RWPE2 (cell line): ENCODE results near the gene SPPL3.

ENCODE experiments used
- ATAC-seq: fragments of 200-7000 bp; cut with Tn5 transposase; 3 replicates; pipeline ENCODE4 v1.9.1; 2021; ENCODE audit warnings: low read depth
- DNase-seq: peaks from one replicate; pipeline ENCODE4 v3.0.0-alpha.2; 2020; ENCODE audit warnings: low spot score
- H3K27ac ChIP-seq: fragments of 450-650 bp; 2 replicates; pipeline ENCODE4 v1.5.1; 2017; ENCODE audit warnings: mild to moderate bottlenecking; ENCODE audit not compliant: poor library complexity, severe bottlenecking
- H3K27me3 ChIP-seq: fragments of 250-450 bp; sonication (Bioruptor Pico); 2 replicates; pipeline ENCODE4 v1.5.1; 2021; ENCODE audit warnings: mild to moderate bottlenecking, moderate library complexity; ENCODE audit not compliant: insufficient read depth, poor library complexity, severe bottlenecking
- H3K36me3 ChIP-seq: fragments of 250-450 bp; sonication (Bioruptor Pico); 2 replicates; pipeline ENCODE4 v1.5.1; 2020; ENCODE audit warnings: low read depth, mild to moderate bottlenecking, moderate library complexity
- H3K4me1 ChIP-seq: fragments of 250-450 bp; sonication (Bioruptor Pico); 2 replicates; pipeline ENCODE4 v1.5.1; 2021; ENCODE audit warnings: mild to moderate bottlenecking, moderate library complexity; ENCODE audit not compliant: insufficient read depth, poor library complexity, severe bottlenecking
- H3K4me3 ChIP-seq: fragments of 250-450 bp; sonication (Bioruptor Pico); 2 replicates; pipeline ENCODE4 v1.5.1; 2021; ENCODE audit warnings: mild to moderate bottlenecking, moderate library complexity; ENCODE audit not compliant: severe bottlenecking
- H3K9me3 ChIP-seq: fragments of 250-450 bp; sonication (Bioruptor Pico); 2 replicates; pipeline ENCODE4 v1.5.1; 2021; ENCODE audit warnings: mild to moderate bottlenecking, moderate library complexity; ENCODE audit not compliant: severe bottlenecking
- CTCF ChIP-seq: fragments of 450-650 bp; IDR thresholded peaks from one replicate; pipeline ENCODE4 v1.5.1; 2017; ENCODE audit warnings: mild to moderate bottlenecking, moderate library complexity; ENCODE audit not compliant: poor library complexity, severe bottlenecking

Gene SPPL3

DNA sequence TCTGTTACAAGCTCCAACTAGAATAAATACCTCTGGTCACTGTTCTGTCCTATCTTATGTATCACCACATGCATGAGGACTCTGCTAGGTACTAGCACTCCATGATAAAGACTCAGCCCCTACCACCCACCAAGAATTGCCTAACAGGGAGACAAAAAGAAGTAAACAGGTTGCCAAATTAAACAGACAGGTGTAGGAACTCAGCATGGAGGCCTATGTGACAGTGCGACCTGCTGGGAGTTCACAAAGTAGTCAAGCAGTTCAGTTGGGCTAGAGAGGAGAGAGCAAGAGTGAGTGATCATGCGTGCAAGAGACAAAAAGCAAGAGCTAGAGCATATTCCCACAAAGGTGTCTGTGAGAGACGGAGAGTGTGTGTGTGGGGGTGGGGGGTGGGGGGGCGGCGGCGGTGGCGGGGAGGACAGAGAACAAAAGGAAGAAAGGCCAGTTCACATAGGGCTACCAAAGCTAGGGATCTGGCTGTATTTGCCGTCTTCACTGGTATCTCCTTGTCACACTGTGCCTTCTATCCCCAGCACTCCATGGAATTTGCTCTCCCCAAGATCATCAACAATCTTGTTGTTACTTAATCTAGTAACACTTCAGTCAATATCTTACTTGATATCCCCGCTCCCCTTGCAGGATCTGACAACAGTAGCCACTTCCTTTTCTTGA is 81.2 kb downstream of the SPPL3 start:
- H3K27me3 ChIP-seq: no peaks in the 10 kb centered on the region
- no peak for TF ChIP-seq CTCF
- no peak overlapping the region for H3K4me3 ChIP-seq
- H3K27ac ChIP-seq: no peak overlapping the region
- no peaks in the 10 kb centered on the region for H3K4me1 ChIP-seq
- H3K9me3 ChIP-seq: no peaks in the 10 kb centered on the region
- no peak for ATAC-seq
- no peak for DNase-seq
- H3K36me3 ChIP-seq: no peaks in the 10 kb centered on the region; the same call in 1 of the 2 replicates

DNA sequence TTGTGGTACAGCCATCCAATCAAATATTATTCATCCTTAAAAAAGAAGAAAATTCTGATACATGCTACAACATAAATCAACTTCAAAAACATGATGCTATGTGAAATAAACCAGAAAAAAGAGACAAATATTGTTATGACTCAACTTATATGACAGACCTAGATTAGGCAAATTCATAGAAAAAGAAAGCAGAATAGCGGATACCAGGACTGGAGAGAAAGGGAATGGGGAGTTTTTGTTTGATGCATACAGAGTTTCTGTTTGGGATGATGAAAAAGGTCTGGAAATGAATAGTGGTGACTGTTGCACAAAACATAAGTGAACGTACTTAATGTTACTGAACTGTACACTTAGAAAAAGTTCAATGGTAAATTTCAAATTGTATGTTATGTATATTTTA is 82.3 kb downstream of the SPPL3 start:
- Histone ChIP-seq H3K27ac (no peak overlapping the region), H3K36me3 (no peaks in the 10 kb centered on the region; the same call in 1 of the 2 replicates), H3K9me3 (no peaks in the 10 kb centered on the region), H3K4me1 (no peaks in the 10 kb centered on the region), H3K27me3 (no peaks in the 10 kb centered on the region), H3K4me3 (no peak overlapping the region)
- no peak for ATAC-seq
- DNase-seq: no peak
- no peak for TF ChIP-seq CTCF

DNA sequence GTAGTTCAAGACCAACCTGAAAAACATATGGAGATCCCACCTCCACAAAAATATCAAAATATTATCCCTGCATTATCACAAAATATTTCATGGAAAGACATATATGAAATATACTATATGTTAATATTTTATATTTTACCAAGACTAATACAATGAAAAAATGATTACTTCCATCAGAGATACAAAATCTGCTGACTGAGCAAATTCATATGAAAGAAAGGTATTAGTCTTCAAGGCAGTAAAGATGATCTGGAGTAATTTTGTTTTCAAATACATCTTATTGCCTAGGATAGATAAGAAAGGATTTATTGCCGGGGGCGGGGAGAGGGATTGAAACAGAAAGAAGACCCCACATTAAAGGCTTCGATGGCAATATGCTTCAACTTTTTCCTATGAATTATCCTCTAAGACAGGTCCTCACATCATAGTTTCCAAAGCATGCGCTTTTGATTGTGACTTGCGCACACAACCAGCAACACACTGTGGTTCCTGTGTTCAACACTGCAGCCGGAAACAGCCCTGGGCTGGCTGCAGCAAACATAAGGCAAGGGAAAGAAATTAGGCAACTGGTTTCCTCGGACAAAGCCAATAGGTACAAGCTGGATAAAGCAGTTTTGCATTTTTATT is 83.2 kb downstream of the SPPL3 start:
- TF ChIP-seq CTCF: no peak
- Histone ChIP-seq H3K27ac (no peak overlapping the region), H3K4me3 (no peak overlapping the region), H3K36me3 (no peaks in the 10 kb centered on the region; the same call in 1 of the 2 replicates), H3K27me3 (no peaks in the 10 kb centered on the region), H3K9me3 (no peaks in the 10 kb centered on the region), H3K4me1 (no peaks in the 10 kb centered on the region)
- DNase-seq (no peak), ATAC-seq (no peak)

DNA sequence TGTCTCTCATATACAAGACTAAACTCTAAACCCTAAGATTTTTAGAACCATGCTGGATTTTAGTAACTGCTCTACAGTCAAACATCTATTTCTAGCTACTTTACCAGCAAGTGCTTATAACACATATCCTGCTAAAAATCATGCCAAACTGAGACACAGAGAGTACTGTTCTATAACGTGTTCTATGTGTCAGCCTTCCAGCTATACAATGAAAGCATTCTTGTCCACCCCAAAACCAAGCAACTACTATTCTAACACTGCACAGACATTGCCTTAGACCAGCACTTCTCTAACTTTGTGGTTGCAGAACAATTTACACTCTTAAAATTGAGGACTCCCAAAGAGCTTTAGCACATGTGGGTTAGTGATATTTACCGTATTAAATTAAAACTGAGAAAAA is 85.7 kb downstream of the SPPL3 start:
- no peak overlapping the region for H3K27ac ChIP-seq

More for the DNA sequence above, 85.7 kb downstream of the SPPL3 start:
- no peaks in the 10 kb centered on the region for H3K4me1 ChIP-seq
- no peak overlapping the region for H3K4me3 ChIP-seq
- no peaks in the 10 kb centered on the region for H3K9me3 ChIP-seq
- no peaks in the 10 kb centered on the region for H3K27me3 ChIP-seq
- no peak for TF ChIP-seq CTCF
- ATAC-seq: no peak
- H3K36me3 ChIP-seq: no peaks in the 10 kb centered on the region; the same call in 1 of the 2 replicates
- no peak for DNase-seq
